ENCODE data around the gene SOX15. TPM values are rescaled to one million over a fixed set of nuclear protein-coding genes. Genes with fewer than 3 reads are reported as not detected.

SOX15 gene
- total and polyA plus RNA-seq, 2 of the 4 experiments (the other 2 are of a cell fraction), result 0.18 to 0.62 TPM

- H3K23ac ChIP-seq (ENCODE audit: low read depth, low read length), result peak overlapping the region; percentile 6; the same call in 1 of the 2 replicates
- no peak overlapping the region for H4K91ac ChIP-seq (ENCODE audit: insufficient read depth, low read depth, low read length)
- peak overlapping the region; percentile 27; the same call in 1 of the 2 replicates for H3K4me2 ChIP-seq (ENCODE audit: low read depth, low read length)
- peaks cover 54% of the 10 kb centered on the region for H4K20me1 ChIP-seq (ENCODE audit: insufficient read depth, low read length)
- no peak overlapping the region for H2AK5ac ChIP-seq (ENCODE audit: low read depth, low read length)
- POLR2A ChIA-PET (ENCODE audit: unreplicated experiment), result no interaction called here
- peaks cover 16% of the 10 kb centered on the region for H3K9me1 ChIP-seq (ENCODE audit: insufficient read depth, low read length)
- ATAC-seq (ENCODE audit: low read depth) (no peak), DNase-seq (no peak)
- no peak overlapping the region for H2AK9ac ChIP-seq (replicated peaks; ENCODE audit: low read depth, low read length, poor library complexity)
- H3K4me3 ChIP-seq (ENCODE audit: insufficient read depth, low read depth, low read length), result no peak overlapping the region
- H2BK120ac ChIP-seq (ENCODE audit: low read depth, low read length), result no peak overlapping the region
- no peak overlapping the region for H3K56ac ChIP-seq (ENCODE audit: extremely low read depth, insufficient read depth, low read length)
- H3K79me1 ChIP-seq (ENCODE audit: low read depth in 1 of 2, low read length in 2 of 2), result peaks cover 42 to 62% of the 10 kb centered on the region in 2 experiments
- H3K4me1 ChIP-seq (ENCODE audit: control insufficient read depth, insufficient read depth, low read length), result peaks cover 9% of the 10 kb centered on the region
- H3K14ac ChIP-seq (replicated peaks; ENCODE audit: low read depth, low read length), result no peak overlapping the region
- TF ChIP-seq MAFK (IDR thresholded peaks at IDR 0.05; ENCODE audit: low read depth, low read length) (no peak), CEBPB (IDR thresholded peaks at IDR 0.05; ENCODE audit: low read depth, low read length) (no peak), NFE2L2 (IDR thresholded peaks at IDR 0.05; ENCODE audit: low read depth, low read length) (no peak), MXI1 (IDR thresholded peaks at IDR 0.05; ENCODE audit: borderline replicate concordance, low read depth, low read length) (no peak), BHLHE40 (IDR thresholded peaks at IDR 0.05; ENCODE audit: low read depth, low read length) (no peak), RAD21 (IDR thresholded peaks at IDR 0.05; ENCODE audit: low read length) (no peak), RFX5 (IDR thresholded peaks at IDR 0.05; ENCODE audit: low read depth, low read length) (no peak), CHD1 (IDR thresholded peaks at IDR 0.05; ENCODE audit: low read depth, low read length) (no peak), USF2 (IDR thresholded peaks at IDR 0.05; ENCODE audit: low read depth, low read length) (no peak), FOS (IDR thresholded peaks at IDR 0.05; ENCODE audit: low read depth, low read length) (no peak), POLR2A (IDR thresholded peaks at IDR 0.05; ENCODE audit: low read depth, low read length) (no peak), MAZ (IDR thresholded peaks at IDR 0.05; ENCODE audit: borderline replicate concordance, low read depth, low read length) (no peak), RCOR1 (IDR thresholded peaks at IDR 0.05; ENCODE audit: insufficient replicate concordance, low read length) (no peak), ELK1 (IDR thresholded peaks at IDR 0.05; ENCODE audit: borderline replicate concordance, low read depth, low read length) (no peak), SMC3 (IDR thresholded peaks at IDR 0.05; ENCODE audit: low read depth, low read length) (no peak), CTCF (conservative IDR thresholded peaks at IDR 0.05; ENCODE audit: low read depth, low read length) (no peak)
- no peak overlapping the region for H2AFZ ChIP-seq (replicated peaks; ENCODE audit: low read length, poor library complexity)
- H2BK5ac ChIP-seq (ENCODE audit: low read depth, low read length, poor library complexity, severe bottlenecking), result no peak overlapping the region
- no peak overlapping the region for H2BK15ac ChIP-seq (ENCODE audit: low read depth, low read length)
- no peak overlapping the region for H3K18ac ChIP-seq (ENCODE audit: low read depth, low read length)
- CTCF ChIA-PET, result interaction anchor here (0.7 kb wide), 1 partner anchor 167 kb away, joined by 7 read pairs; no protein-coding TSS in a partner anchor
- no peak overlapping the region for H2BK20ac ChIP-seq (ENCODE audit: low read depth, low read length)
- no peaks in the 10 kb centered on the region for H3K9me3 ChIP-seq (ENCODE audit: control insufficient read depth, insufficient read depth, low read length)
- H4K8ac ChIP-seq (ENCODE audit: low read depth in 2 of 2, low read length in 2 of 2), result no peak overlapping the region
- peaks cover 5% of the 10 kb centered on the region for H3K36me3 ChIP-seq (ENCODE audit: control insufficient read depth, insufficient read depth, low read length)
- H3K9ac ChIP-seq (ENCODE audit: low read depth, low read length), result no peak overlapping the region
- no peak overlapping the region for H3K27ac ChIP-seq (ENCODE audit: insufficient read depth, low read length)
- BruUV-seq (replicated peaks), result no TSS peak
- intact Hi-C loops (cut with micrococcal nuclease), result no loop called here
- H3K4ac ChIP-seq (ENCODE audit: low read depth, low read length), result no peak overlapping the region
- dilution Hi-C loops (cut with HindIII; ENCODE audit: low sequenced_read_pairs, unreplicated experiment), result no loop called here
- WGBS, 2 experiments (ENCODE audit: extremely low coverage in 2 of 2, insufficient read length in 1 of 2), result no CpG with 5 or more reads among the region's 1 CpG
- no peak overlapping the region for H4K5ac ChIP-seq (ENCODE audit: low read depth, low read length)
- in situ Hi-C loops (cut with MboI; ENCODE audit: low sequenced_read_pairs), result no loop called here
- H3K27me3 ChIP-seq (ENCODE audit: control insufficient read depth, insufficient read depth, low read length), result no peaks in the 10 kb centered on the region
These were observed 22.4 kb upstream of the SOX15 start for GRCh38 chr17:7612294-7612640.
